ENCODE data around the gene UQCR11. TPM values are rescaled to one million over a fixed set of nuclear protein-coding genes. Genes with fewer than 3 reads are reported as not detected.
A peak's percentile ranks its signal among the peaks of the same experiment; 100 is the strongest.

UQCR11 gene
- total and polyA plus RNA-seq, 8 donors, result 40.5 to 89.4 (median 73.7) TPM

GRCh38 chr19:1624458-1624857 lies 19.2 kb upstream of the UQCR11 start:
- no peaks in the 10 kb centered on the region for H3K27me3 ChIP-seq
- TF ChIP-seq CTCF (IDR thresholded peaks at IDR 0.05), result peak in 3 of 4 donors; percentile 16 to 34 (median 30)
- 77 to 88% methylated on average over 23 of the region's 23 CpGs for WGBS, 2 donors
- ATAC-seq, result peak in 3 of 4 donors; percentile 52 to 67 (median 64)
- no peaks in the 10 kb centered on the region for H3K36me3 ChIP-seq
- H3K9me3 ChIP-seq, result no peaks in the 10 kb centered on the region
- H3K27ac ChIP-seq, result no peak overlapping the region
- no peak for FAIRE-seq
- H3K4me1 ChIP-seq, result no peaks in the 10 kb centered on the region
- no peak overlapping the region for H3K4me3 ChIP-seq
- peak in 1 of 6 donors; percentile 34 for DNase-seq
- intact Hi-C loops (cut with DNase I), result no loop called here

- intact Hi-C loops (cut with DNase I), result no loop called here
- 92% methylated on average over 5 of the region's 5 CpGs for WGBS, 2 donors
- Histone ChIP-seq H3K27me3 (no peaks in the 10 kb centered on the region), H3K36me3 (no peaks in the 10 kb centered on the region), H3K4me3 (no peak overlapping the region), H3K9me3 (no peaks in the 10 kb centered on the region), H3K27ac (no peak overlapping the region), H3K4me1 (no peaks in the 10 kb centered on the region)
- no peak for ATAC-seq
- FAIRE-seq, result no peak
- TF ChIP-seq CTCF (IDR thresholded peaks at IDR 0.05), result no peak
- no peak for DNase-seq
Measured at GRCh38 chr19:1622541-1622940, 17.3 kb upstream of the UQCR11 start.

- H3K36me3 ChIP-seq, result no peaks in the 10 kb centered on the region
- ATAC-seq (no peak), DNase-seq (peak in 2 of 6 donors; percentile 30 to 73), FAIRE-seq (no peak)
- intact Hi-C loops (cut with DNase I), result no loop called here
- H3K27ac ChIP-seq, result no peak overlapping the region
- H3K27me3 ChIP-seq, result no peaks in the 10 kb centered on the region
- TF ChIP-seq CTCF (IDR thresholded peaks at IDR 0.05), result no peak
- no peak overlapping the region for H3K4me3 ChIP-seq
- no peaks in the 10 kb centered on the region for H3K9me3 ChIP-seq
- H3K4me1 ChIP-seq, result no peaks in the 10 kb centered on the region
- WGBS, 2 donors, result 93 to 96% methylated on average over 18 to 23 of the region's 23 CpGs
Measured at GRCh38 chr19:1622007-1622406, 16.7 kb upstream of the UQCR11 start.

GRCh38 chr19:1621574-1621973 lies 16.3 kb upstream of the UQCR11 start:
- Histone ChIP-seq H3K36me3 (no peaks in the 10 kb centered on the region), H3K9me3 (no peaks in the 10 kb centered on the region), H3K27ac (no peak overlapping the region), H3K27me3 (no peaks in the 10 kb centered on the region), H3K4me1 (no peaks in the 10 kb centered on the region), H3K4me3 (no peak overlapping the region)
- ATAC-seq (no peak), FAIRE-seq (no peak), DNase-seq (peak in 2 of 6 donors; percentile 22 to 60)
- TF ChIP-seq CTCF (IDR thresholded peaks at IDR 0.05), result no peak
- WGBS, 2 donors, result 93 to 96% methylated on average over 21 to 23 of the region's 23 CpGs
- intact Hi-C loops (cut with DNase I), result no loop called here

GRCh38 chr19:1621021-1621420 lies 15.8 kb upstream of the UQCR11 start:
- H3K27me3 ChIP-seq, result no peaks in the 10 kb centered on the region
- no peak overlapping the region for H3K4me3 ChIP-seq
- H3K9me3 ChIP-seq, result no peaks in the 10 kb centered on the region
- no peak overlapping the region for H3K27ac ChIP-seq
- DNase-seq (peak in 1 of 6 donors; percentile 61), FAIRE-seq (no peak), ATAC-seq (no peak)
- no peaks in the 10 kb centered on the region for H3K4me1 ChIP-seq
- no peak for TF ChIP-seq CTCF (IDR thresholded peaks at IDR 0.05)
- H3K36me3 ChIP-seq, result no peaks in the 10 kb centered on the region
- WGBS, 2 donors, result 93% methylated on average over 18 to 19 of the region's 19 CpGs
- intact Hi-C loops (cut with DNase I), result no loop called here
